ENCODE measurements around the gene AXIN1. TPM values are rescaled to one million over a fixed set of nuclear protein-coding genes. Genes with fewer than 3 reads are reported as not detected.
"Not testable (repeated sequence)": the region's sequence is repeated elsewhere in the genome, so short reads cannot be mapped to it uniquely, and the experiment has no call there.

Gene AXIN1
- total RNA-seq, 4 donors from 2014 or later = 37.9 to 45.7 (median 40.6) TPM

DNA sequence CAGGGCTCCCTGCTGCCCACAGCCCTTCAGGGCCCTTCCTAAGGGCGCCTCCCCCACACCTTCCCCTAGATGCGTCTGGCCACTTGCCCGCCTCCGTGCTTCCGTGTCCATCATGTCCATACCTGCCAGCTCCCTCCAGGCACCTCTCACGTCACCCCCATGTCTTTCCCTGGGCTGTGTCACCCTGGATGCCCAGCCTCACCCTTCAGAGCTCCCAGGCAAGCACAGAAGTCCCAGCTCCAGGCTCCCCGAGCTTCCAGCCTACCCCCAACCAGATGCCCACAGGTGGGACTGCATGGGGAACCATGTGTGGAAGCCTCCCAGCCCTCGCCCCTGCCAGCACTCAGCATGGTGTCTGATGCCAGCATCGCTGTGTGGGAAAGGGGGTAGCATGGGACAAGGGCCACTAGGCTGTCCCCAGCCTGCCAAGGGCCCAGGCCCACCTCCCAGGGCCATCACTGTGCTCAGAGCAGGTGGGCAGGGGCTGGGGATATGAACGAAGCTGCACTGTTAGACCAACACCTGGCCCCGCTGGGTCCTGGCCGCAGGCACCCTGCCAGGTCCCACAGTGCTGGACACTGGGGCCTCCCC lies 1.9 kb upstream of the AXIN1 start:
- H3K4me3 ChIP-seq (ENCODE audit: low read depth, poor library complexity, severe bottlenecking) = no peak overlapping the region
- intact Hi-C loops (cut with DNase I; ENCODE audit: low total_unique reads) = no loop called here
- no peak for TF ChIP-seq CTCF (IDR thresholded peaks at IDR 0.05)
- TF ChIP-seq POLR2A (IDR thresholded peaks at IDR 0.05) = no peak
- WGBS, 2 donors = 69 to 78% methylated on average over 11 to 12 of the region's 12 CpGs
- DNase-seq (ENCODE audit: low spot score in 2 of 2) = no peak

DNA sequence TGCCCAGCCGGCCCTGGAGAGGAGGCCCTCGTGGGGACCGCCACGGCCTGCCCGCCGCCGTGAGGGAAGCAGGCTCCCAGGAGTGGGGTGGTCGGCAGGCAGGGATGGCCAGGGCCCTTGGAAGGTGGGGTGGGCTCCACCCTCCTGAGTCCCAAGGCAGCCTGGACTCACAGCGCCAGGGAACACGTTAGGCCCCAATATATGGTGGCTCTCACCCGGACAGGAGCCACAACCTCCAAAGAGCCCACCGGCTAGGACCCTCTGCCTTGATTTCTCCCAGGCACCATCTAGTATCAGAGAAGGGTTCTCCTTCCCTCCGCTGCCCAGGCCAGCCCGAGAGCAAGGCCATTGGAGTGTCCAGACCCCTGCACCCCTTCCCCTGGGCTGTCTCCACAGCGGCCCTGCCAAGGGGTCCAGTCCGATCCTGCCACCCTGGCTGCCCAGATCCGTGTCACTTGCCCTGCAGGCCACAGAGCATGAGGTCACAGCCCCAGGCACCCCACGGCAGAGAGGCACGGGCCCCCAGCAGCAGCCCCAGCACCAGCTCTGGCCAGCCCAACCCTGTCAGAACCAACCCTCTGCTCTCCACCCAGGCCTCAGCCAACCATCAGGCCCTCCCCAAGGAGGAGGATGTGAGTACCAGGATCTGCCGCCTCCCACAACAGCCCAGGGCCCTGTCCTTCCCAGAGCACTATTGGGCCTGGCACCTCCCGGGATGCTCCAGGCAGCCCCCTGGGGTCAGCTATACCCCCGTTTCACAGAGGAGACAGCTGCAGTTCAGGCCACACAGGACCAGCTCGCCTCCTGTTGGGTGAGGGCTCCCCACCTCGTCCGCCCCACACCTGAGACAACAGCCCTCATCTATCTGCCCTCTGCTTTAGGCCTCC lies 1.1 kb upstream of the AXIN1 start:
- TF ChIP-seq POLR2A (IDR thresholded peaks at IDR 0.05) = no peak
- no peak for TF ChIP-seq CTCF (IDR thresholded peaks at IDR 0.05)
- 57 to 78% methylated on average over 16 to 24 of the region's 25 CpGs for WGBS, 2 donors
- DNase-seq (ENCODE audit: low spot score in 2 of 2) = no peak
- H3K4me3 ChIP-seq (ENCODE audit: low read depth, poor library complexity, severe bottlenecking) = peak overlapping the region; percentile 11
- intact Hi-C loops (cut with DNase I; ENCODE audit: low total_unique reads) = no loop called here

- intact Hi-C loops (cut with DNase I; ENCODE audit: low total_unique reads) = no loop called here
- H3K4me3 ChIP-seq (ENCODE audit: low read depth, poor library complexity, severe bottlenecking) = peak overlapping the region; percentile 43
- DNase-seq (ENCODE audit: low spot score in 2 of 2) = no peak
- 0 to 1% methylated on average over 10 to 51 of the region's 95 CpGs for WGBS, 2 donors
- TF ChIP-seq POLR2A (IDR thresholded peaks at IDR 0.05) = no peak
- no peak for TF ChIP-seq CTCF (IDR thresholded peaks at IDR 0.05)
Observed at GRCh38 chr16:351804-352520, 561 bp downstream of the AXIN1 start.

DNA sequence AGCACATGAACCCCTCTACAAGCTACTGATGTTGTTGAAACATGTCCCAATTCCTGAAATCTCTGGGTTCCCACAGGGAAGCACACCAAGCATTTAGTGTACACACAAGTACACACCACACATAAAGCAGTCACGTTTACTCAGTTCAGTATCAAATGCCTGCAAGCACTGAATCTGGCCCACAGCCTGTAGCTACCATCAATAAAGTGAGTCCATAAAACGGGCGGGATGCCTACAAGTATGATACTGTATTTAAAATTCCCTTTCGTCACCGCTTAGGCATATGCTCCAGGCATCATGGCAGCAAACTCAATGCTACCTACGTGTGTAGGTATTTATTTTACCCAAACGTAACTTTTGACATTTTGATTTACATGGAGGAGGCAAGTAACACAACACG lies 2.3 kb downstream of the AXIN1 start:
- WGBS, 2 donors = 69 to 71% methylated on average over 8 of the region's 8 CpGs
- intact Hi-C loops (cut with DNase I; ENCODE audit: low total_unique reads) = no loop called here

GRCh38 chr16:349211-349610 lies 3.3 kb downstream of the AXIN1 start:
- 90 to 95% methylated on average over 7 of the region's 7 CpGs for WGBS, 2 donors
- TF ChIP-seq POLR2A (IDR thresholded peaks at IDR 0.05) (no peak), CTCF (IDR thresholded peaks at IDR 0.05) (no peak)
- DNase-seq (ENCODE audit: low spot score in 2 of 2) = no peak
- intact Hi-C loops (cut with DNase I; ENCODE audit: low total_unique reads) = no loop called here
- H3K4me3 ChIP-seq (ENCODE audit: low read depth, poor library complexity, severe bottlenecking) = no peak overlapping the region

More for the DNA sequence above, 2.3 kb downstream of the AXIN1 start:
- H3K4me3 ChIP-seq (ENCODE audit: low read depth, poor library complexity, severe bottlenecking) = no peak overlapping the region
- no peak for TF ChIP-seq CTCF (IDR thresholded peaks at IDR 0.05)
- TF ChIP-seq POLR2A (IDR thresholded peaks at IDR 0.05) = no peak
- no peak for DNase-seq (ENCODE audit: low spot score in 2 of 2)

- 95 to 99% methylated on average over 10 of the region's 10 CpGs for WGBS, 2 donors
- DNase-seq (ENCODE audit: low spot score in 2 of 2); H3K4me3 ChIP-seq (ENCODE audit: low read depth, poor library complexity, severe bottlenecking); intact Hi-C loops (cut with DNase I; ENCODE audit: low total_unique reads): not testable (repeated sequence)
Observed at GRCh38 chr16:348495-348894, 4.0 kb downstream of the AXIN1 start.
